GM12874 (cell line): ENCODE results near the gene TMBIM6.

Experiments
- TF ChIP-seq, protein P1 (sequence below): IDR thresholded peaks from 2 replicates; pipeline ENCODE4 v1.5.1; 2011; ENCODE audit warnings: low read depth, mild to moderate bottlenecking, control low read depth, low read length, moderate library complexity; ENCODE audit not compliant: insufficient read depth

The TMBIM6 gene

GRCh38 chr12:49744363-49744885 is 3.1 kb downstream of the TMBIM6 start:
- TF ChIP-seq, protein P1, sequence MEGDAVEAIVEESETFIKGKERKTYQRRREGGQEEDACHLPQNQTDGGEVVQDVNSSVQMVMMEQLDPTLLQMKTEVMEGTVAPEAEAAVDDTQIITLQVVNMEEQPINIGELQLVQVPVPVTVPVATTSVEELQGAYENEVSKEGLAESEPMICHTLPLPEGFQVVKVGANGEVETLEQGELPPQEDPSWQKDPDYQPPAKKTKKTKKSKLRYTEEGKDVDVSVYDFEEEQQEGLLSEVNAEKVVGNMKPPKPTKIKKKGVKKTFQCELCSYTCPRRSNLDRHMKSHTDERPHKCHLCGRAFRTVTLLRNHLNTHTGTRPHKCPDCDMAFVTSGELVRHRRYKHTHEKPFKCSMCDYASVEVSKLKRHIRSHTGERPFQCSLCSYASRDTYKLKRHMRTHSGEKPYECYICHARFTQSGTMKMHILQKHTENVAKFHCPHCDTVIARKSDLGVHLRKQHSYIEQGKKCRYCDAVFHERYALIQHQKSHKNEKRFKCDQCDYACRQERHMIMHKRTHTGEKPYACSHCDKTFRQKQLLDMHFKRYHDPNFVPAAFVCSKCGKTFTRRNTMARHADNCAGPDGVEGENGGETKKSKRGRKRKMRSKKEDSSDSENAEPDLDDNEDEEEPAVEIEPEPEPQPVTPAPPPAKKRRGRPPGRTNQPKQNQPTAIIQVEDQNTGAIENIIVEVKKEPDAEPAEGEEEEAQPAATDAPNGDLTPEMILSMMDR = no peak

GRCh38 chr12:49748306-49748705 is 6.9 kb downstream of the TMBIM6 start:
- TF ChIP-seq, protein P1 = no peak

- TF ChIP-seq, protein P1 = no peak
These were observed 7.4 kb downstream of the TMBIM6 start for GRCh38 chr12:49748800-49749199.

DNA sequence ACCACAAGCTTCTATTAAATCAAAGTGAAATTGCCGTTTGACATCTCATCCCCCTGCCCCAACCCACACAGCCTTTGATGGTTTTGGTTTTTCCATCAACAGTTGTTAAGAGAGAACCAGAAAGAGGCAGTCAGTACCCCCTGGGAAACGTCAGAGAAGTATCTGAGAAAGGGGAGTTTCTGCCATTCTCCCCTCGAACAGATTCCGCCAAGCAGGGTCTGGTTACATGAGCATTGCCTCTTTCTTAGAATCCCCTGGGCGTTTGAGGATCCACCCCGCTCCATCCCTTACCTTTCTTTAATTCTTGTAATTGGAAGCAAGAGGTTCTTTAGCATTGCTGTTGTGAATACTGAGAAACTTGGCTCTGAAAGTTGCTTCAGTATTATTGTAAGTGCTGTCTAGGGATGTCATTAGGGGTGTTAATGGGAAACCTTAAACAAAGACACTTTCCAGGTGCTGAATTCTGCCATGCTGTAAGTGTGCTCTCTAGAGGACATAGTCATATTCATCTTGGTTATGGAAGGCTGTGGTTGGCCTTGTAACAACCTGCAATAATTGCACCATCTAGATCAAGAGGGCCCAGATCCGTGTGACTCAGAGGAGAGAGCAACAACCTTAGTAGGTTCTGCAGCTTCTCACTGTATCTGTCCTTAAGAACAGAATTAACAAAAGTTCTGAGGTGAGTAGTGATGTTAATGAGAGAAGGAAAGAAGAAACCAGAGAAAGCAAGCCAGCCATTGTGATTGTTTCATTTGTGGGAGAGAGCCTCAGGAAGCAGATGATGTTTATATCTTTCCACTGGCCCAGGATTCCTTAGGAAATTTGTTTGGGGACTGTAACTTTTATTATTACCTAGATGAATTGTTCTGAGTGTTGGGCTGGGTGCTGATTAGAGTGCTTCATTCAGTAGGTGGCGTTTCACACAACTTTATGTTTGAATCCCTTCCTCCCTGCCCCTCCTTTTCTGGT is 9.0 kb downstream of the TMBIM6 start:
- TF ChIP-seq, protein P1 = no peak

DNA sequence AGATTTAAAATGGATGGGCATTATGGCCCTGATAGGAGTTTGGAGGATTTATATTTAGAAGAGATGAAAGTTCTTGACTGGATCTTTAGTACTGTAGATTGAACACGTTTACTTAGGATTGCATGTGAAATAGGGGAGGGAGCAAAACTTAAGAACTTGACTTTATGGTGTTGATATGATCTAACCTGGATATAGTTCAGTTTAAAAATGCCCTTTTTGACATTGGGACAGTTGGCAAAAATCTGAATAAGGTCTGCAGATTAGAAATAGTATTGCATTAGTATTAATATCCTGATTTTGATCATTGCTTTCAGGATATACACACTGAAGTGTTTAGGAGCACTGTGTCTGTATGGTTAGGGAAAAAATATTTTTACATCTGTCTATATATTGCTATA is 9.6 kb downstream of the TMBIM6 start:
- TF ChIP-seq, protein P1 = no peak

GRCh38 chr12:49761677-49762467 is 20.5 kb downstream of the TMBIM6 start:
- TF ChIP-seq, protein P1 = no peak

DNA sequence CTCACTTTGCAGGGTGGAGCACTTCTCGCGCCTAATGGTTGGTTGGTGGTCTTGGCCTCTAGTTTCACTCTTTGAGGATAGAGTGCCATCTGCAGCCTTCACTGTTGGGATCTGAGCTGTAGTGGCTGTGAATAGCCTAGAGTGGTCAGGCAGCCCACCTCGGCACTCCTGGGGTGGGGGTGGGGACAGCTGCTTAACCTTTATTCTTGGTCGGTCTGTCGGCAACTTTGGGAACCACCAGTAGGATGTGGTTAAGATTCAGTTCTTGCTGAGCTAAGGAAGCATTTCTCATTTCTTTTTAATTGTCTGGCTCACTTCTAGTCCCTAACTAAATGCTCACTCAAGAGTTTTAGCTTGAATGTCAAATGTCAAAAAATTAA is 21.1 kb downstream of the TMBIM6 start:
- TF ChIP-seq, protein P1 = no peak
